SU-DHL-6 (cell line): ENCODE measurements around the gene AEN.
A peak's percentile ranks its signal among the peaks of the same experiment; 100 is the strongest.

Experiments used
- H2AFZ ChIP-seq: fragments of 200-600 bp; sonication (generic); 2 replicates; pipeline ENCODE4 v1.6.1; 2014; ENCODE audit warnings: low read depth, mild to moderate bottlenecking, moderate library complexity, mixed read lengths, antibody characterized with exemption, low read length; ENCODE audit not compliant: severe bottlenecking
- H3F3A ChIP-seq: fragments of 200-600 bp; shearing (Covaris generic); 2 replicates; pipeline ENCODE4 v1.6.0; 2016; ENCODE audit warnings: antibody characterized with exemption, mild to moderate bottlenecking; ENCODE audit not compliant: insufficient read depth
- H3K27ac ChIP-seq: fragments of 200-600 bp; sonication (generic); 2 replicates; pipeline ENCODE4 v1.5.1; 2016; ENCODE audit warnings: low read depth, mild to moderate bottlenecking, low read length, moderate library complexity, mixed read lengths
- H3K27me3 ChIP-seq: fragments of 200-600 bp; sonication (generic), shearing (Covaris generic); 2 replicates; pipeline ENCODE4 v1.6.0; 2014; ENCODE audit warnings: mild to moderate bottlenecking, low read length
- H3K36me3 ChIP-seq: fragments of 200-600 bp; sonication (generic); 2 replicates; pipeline ENCODE4 v1.6.1; 2014; ENCODE audit warnings: mild to moderate bottlenecking, low read length, mixed read lengths
- H3K4me2 ChIP-seq: fragments of 300-600, 200-600 bp; shearing (Covaris generic), sonication (generic); 2 replicates; pipeline ENCODE4 v1.6.0; 2014; ENCODE audit warnings: low read length, low read depth, mild to moderate bottlenecking; ENCODE audit not compliant: poor library complexity, severe bottlenecking
- H3K4me3 ChIP-seq: fragments of 200-600 bp; sonication (generic); 2 replicates; pipeline ENCODE4 v1.5.1; 2014; ENCODE audit warnings: antibody characterized with exemption, low read length, mild to moderate bottlenecking, mixed read lengths; ENCODE audit not compliant: insufficient read depth, poor library complexity, severe bottlenecking
- H3K79me2 ChIP-seq: fragments of 200-600 bp; sonication (generic); 2 replicates; pipeline ENCODE4 v1.6.1; 2014; ENCODE audit warnings: mild to moderate bottlenecking, low read length, moderate library complexity; ENCODE audit not compliant: insufficient read depth
- H3K9ac ChIP-seq: fragments of 200-600 bp; sonication (generic); 2 replicates; pipeline ENCODE4 v1.7.0; 2014; ENCODE audit warnings: mild to moderate bottlenecking, low read length
- H3K9me2 ChIP-seq: fragments of 200-600 bp; sonication (generic); replicated peaks from 2 replicates; pipeline ENCODE4 v1.6.1; 2014; ENCODE audit warnings: low read length; ENCODE audit not compliant: insufficient read depth
- H3K9me3 ChIP-seq: fragments of 200-600 bp; sonication (generic); 2 replicates; pipeline ENCODE4 v1.6.1; 2014; ENCODE audit warnings: low read length, mixed read lengths; ENCODE audit not compliant: insufficient read depth
- H4K20me1 ChIP-seq: fragments of 200-600 bp; sonication (generic); 2 replicates; pipeline ENCODE4 v1.6.1; 2014; ENCODE audit warnings: low read depth, mild to moderate bottlenecking, antibody characterized with exemption, low read length, moderate library complexity, mixed read lengths
- CTCF ChIP-seq: fragments of 200-600 bp; sonication (generic); IDR thresholded peaks from one replicate; pipeline ENCODE4 v1.5.1; 2017; ENCODE audit warnings: antibody characterized with exemption, mild to moderate bottlenecking, low read length, moderate library complexity; ENCODE audit not compliant: insufficient read depth, poor library complexity, severe bottlenecking
- EZH2phosphoT487 ChIP-seq: fragments of 200-600 bp; sonication (generic), shearing (Covaris generic); conservative IDR thresholded peaks from 2 replicates; pipeline ENCODE4 v1.6.1; 2018; ENCODE audit warnings: mild to moderate bottlenecking, antibody characterized with exemption, low read length, moderate library complexity, mixed read lengths

The AEN gene

GRCh38 chr15:88617790-88618189, 3.4 kb upstream of the AEN start:
- no peaks in the 10 kb centered on the region for H3K36me3 ChIP-seq

GRCh38 chr15:88618686-88619085, 2.5 kb upstream of the AEN start:
- Histone ChIP-seq H3K79me2 (peaks cover 25% of the 10 kb centered on the region), H3K36me3 (no peaks in the 10 kb centered on the region), H2AFZ (no peak overlapping the region), H4K20me1 (peaks cover 11% of the 10 kb centered on the region; the same call in 1 of the 2 replicates), H3K27me3 (no peaks in the 10 kb centered on the region), H3K9ac (no peak overlapping the region), H3K9me3 (no peaks in the 10 kb centered on the region), H3K27ac (no peak overlapping the region), H3K9me2 (no peaks in the 10 kb centered on the region), H3K4me3 (no peak overlapping the region), H3K4me2 (no peak overlapping the region), H3F3A (no peaks in the 10 kb centered on the region)
- TF ChIP-seq EZH2phosphoT487: no peak
- no peak for TF ChIP-seq CTCF

More at GRCh38 chr15:88617790-88618189, 3.4 kb upstream of the AEN start:
- no peaks in the 10 kb centered on the region for H3K9me2 ChIP-seq
- no peak overlapping the region for H3K27ac ChIP-seq
- H3K9me3 ChIP-seq: no peaks in the 10 kb centered on the region
- H3F3A ChIP-seq: no peaks in the 10 kb centered on the region
- H3K4me2 ChIP-seq: no peak overlapping the region
- H3K9ac ChIP-seq: no peak overlapping the region
- no peak overlapping the region for H3K4me3 ChIP-seq
- no peak overlapping the region for H2AFZ ChIP-seq
- H4K20me1 ChIP-seq: peaks cover 3% of the 10 kb centered on the region; the same call in 1 of the 2 replicates
- TF ChIP-seq EZH2phosphoT487: no peak
- no peak for TF ChIP-seq CTCF
- H3K79me2 ChIP-seq: peaks cover 16% of the 10 kb centered on the region
- H3K27me3 ChIP-seq: no peaks in the 10 kb centered on the region

- Histone ChIP-seq H3K9me2 (no peaks in the 10 kb centered on the region), H2AFZ (peak overlapping the region; percentile 9), H3K9ac (no peak overlapping the region), H4K20me1 (peaks cover 15% of the 10 kb centered on the region; the same call in 1 of the 2 replicates), H3K27ac (no peak overlapping the region), H3K79me2 (peaks cover 36% of the 10 kb centered on the region), H3K4me3 (no peak overlapping the region), H3K9me3 (no peaks in the 10 kb centered on the region), H3K27me3 (no peaks in the 10 kb centered on the region), H3K36me3 (no peaks in the 10 kb centered on the region), H3K4me2 (no peak overlapping the region), H3F3A (no peaks in the 10 kb centered on the region)
- TF ChIP-seq CTCF (no peak), EZH2phosphoT487 (no peak)
Observed at GRCh38 chr15:88619796-88620195, 1.3 kb upstream of the AEN start.
